Left lung (tissue), 10 donors: ENCODE data around the gene BNC2. TPM values are rescaled to one million over a fixed set of nuclear protein-coding genes. Genes with fewer than 3 reads are reported as not detected.

Experiments
- ATAC-seq: fragments of 200-7000 bp; cut with Tn5 transposase; one replicate; pipeline ENCODE4 v1.9.1; 2020; ENCODE audit warnings: moderate library complexity
- DNase-seq, 4 donors: peaks; one replicate each; pipeline ENCODE4 v3.0.0-alpha.2; 2013 to 2020
- H3K27ac ChIP-seq, 2 donors: fragments of 200-600 bp; sonication (generic) in 1 of 2; one replicate each; pipeline versions ENCODE4 v1.5.0 to v1.8.0; 2020 to 2021
- H3K27me3 ChIP-seq, 2 donors: fragments of 200-600 bp; sonication (generic) in 1 of 2; one replicate each; pipeline versions ENCODE4 v1.5.0 to v1.8.0; 2020 to 2021
- H3K36me3 ChIP-seq, 2 donors: fragments of 200-600 bp; sonication (generic) in 1 of 2; one replicate each; pipeline versions ENCODE4 v1.5.0 to v1.8.0; 2020 to 2021
- H3K4me1 ChIP-seq, 2 donors: fragments of 200-600 bp; one replicate each; pipeline ENCODE4 v1.8.0; 2021
- H3K4me3 ChIP-seq, 2 donors: fragments of 200-600 bp; sonication (generic) in 1 of 2; one replicate each; pipeline versions ENCODE4 v1.5.0 to v1.8.0; 2020 to 2021; ENCODE audit warnings: mild to moderate bottlenecking in 1 of 2
- H3K9me3 ChIP-seq, 2 donors: fragments of 200-600 bp; sonication (generic) in 1 of 2; one replicate each; pipeline versions ENCODE4 v1.5.0 to v1.8.0; 2020 to 2021
- intact Hi-C, 2 donors: fragments of 100-400 bp; cut with DNase I; formaldehyde crosslinking; loops; one replicate each; pipeline versions ENCODE4 v1.11.2 to v1.14.2; 2022
- polyA plus RNA-seq, 6 donors: library from polyadenylated mRNA; unstranded; fragments of 120-200 nt; gene quantifications; one replicate each; pipeline ENCODE4 v1.2.1, GENCODE V29; 2013; ENCODE audit not compliant: insufficient read length in 6 of 6
- total RNA-seq, 2 donors: library from RNA; stranded (reverse); fragmentation: NEBNext Ultra II Directional; extraction: Animal tissue kit (Norgen Biotek cat#: 25700); gene quantifications; one replicate each; pipeline ENCODE4 v1.2.1, GENCODE V29; 2021
- TF ChIP-seq, protein P1 (sequence below), 2 donors: fragments of 200-600 bp; sonication (generic) in 1 of 2; IDR thresholded peaks; one replicate each; pipeline versions ENCODE4 v1.5.0 to v1.8.0; 2021; ENCODE audit warnings: antibody characterized with exemption in 2 of 2
- donor health status: DM: no; HTN: yes; CAD: no.
- donor health status: DM: no; HTN: no; CAD: no.

BNC2 gene
- total and polyA plus RNA-seq, 8 donors = 9.6 to 19.3 (median 12.9) TPM

DNA sequence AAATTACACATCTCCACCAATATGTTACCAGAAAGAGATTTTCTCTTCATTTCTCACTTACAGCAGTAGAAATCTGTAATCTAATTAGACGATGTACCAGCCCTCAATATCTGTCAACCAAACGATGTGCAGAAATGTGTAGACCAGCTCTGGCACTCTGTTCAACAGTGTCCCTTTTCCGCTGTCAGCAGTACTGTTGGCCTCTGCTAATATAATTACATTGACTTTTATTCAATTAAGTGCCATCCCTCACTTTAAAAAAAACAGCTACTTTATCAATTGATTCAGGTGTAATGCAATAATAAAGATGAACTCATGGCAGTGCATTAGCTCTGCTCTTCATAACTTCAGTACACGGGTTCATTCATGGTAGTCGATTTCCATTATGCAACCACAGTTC lies 448.4 kb downstream of the BNC2 start:
- TF ChIP-seq, protein P1, sequence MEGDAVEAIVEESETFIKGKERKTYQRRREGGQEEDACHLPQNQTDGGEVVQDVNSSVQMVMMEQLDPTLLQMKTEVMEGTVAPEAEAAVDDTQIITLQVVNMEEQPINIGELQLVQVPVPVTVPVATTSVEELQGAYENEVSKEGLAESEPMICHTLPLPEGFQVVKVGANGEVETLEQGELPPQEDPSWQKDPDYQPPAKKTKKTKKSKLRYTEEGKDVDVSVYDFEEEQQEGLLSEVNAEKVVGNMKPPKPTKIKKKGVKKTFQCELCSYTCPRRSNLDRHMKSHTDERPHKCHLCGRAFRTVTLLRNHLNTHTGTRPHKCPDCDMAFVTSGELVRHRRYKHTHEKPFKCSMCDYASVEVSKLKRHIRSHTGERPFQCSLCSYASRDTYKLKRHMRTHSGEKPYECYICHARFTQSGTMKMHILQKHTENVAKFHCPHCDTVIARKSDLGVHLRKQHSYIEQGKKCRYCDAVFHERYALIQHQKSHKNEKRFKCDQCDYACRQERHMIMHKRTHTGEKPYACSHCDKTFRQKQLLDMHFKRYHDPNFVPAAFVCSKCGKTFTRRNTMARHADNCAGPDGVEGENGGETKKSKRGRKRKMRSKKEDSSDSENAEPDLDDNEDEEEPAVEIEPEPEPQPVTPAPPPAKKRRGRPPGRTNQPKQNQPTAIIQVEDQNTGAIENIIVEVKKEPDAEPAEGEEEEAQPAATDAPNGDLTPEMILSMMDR (IDR thresholded peaks at IDR 0.05) = peak in 1 of 2 donors; percentile 4
- no peaks in the 10 kb centered on the region for H3K9me3 ChIP-seq
- H3K27ac ChIP-seq = no peak overlapping the region
- H3K36me3 ChIP-seq = peaks cover 0 to 3% of the 10 kb centered on the region in 2 donors
- H3K4me1 ChIP-seq = no peaks in the 10 kb centered on the region
- no peaks in the 10 kb centered on the region for H3K27me3 ChIP-seq
- DNase-seq (no peak), ATAC-seq (no peak)
- H3K4me3 ChIP-seq = no peak overlapping the region
- intact Hi-C loops = no loop called here

- TF ChIP-seq, protein P1 (IDR thresholded peaks at IDR 0.05) = no peak
- Histone ChIP-seq H3K27me3 (no peaks in the 10 kb centered on the region), H3K36me3 (peaks cover 0 to 3% of the 10 kb centered on the region in 2 donors), H3K27ac (no peak overlapping the region), H3K4me1 (no peaks in the 10 kb centered on the region), H3K9me3 (no peaks in the 10 kb centered on the region), H3K4me3 (no peak overlapping the region)
- ATAC-seq (no peak), DNase-seq (no peak)
- intact Hi-C loops = no loop called here
These were observed 448.9 kb downstream of the BNC2 start for GRCh38 chr9:16421532-16421931.

- H3K27me3 ChIP-seq = no peaks in the 10 kb centered on the region
- DNase-seq (no peak), ATAC-seq (no peak)
- TF ChIP-seq, protein P1 (IDR thresholded peaks at IDR 0.05) = no peak
- H3K27ac ChIP-seq = no peak overlapping the region
- no peak overlapping the region for H3K4me3 ChIP-seq
- intact Hi-C loops = no loop called here
- H3K9me3 ChIP-seq = no peaks in the 10 kb centered on the region
- peaks cover 0 to 3% of the 10 kb centered on the region in 2 donors for H3K36me3 ChIP-seq
- H3K4me1 ChIP-seq = no peaks in the 10 kb centered on the region
These were observed 451.3 kb downstream of the BNC2 start for GRCh38 chr9:16419124-16419523.

DNA sequence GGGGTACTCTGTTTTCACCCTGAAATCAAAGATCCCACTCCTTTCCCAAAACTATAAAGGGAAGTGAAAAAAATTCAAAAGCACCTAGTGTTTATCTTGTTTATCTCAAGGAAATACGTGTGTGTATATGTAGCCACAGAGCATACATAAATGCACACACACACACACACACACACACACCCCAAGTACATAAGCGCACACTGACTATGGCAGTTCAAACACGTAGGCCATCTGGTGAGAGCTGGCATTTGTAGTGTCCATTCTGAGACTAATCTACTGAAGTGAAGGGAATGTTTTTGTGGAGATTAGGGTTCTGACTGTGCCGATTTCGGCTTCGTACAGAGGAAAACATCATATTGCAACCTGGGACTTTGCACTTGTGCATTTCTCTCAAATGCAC lies 451.7 kb downstream of the BNC2 start:
- ATAC-seq = no peak
- intact Hi-C loops = no loop called here
- no peaks in the 10 kb centered on the region for H3K27me3 ChIP-seq

DNA sequence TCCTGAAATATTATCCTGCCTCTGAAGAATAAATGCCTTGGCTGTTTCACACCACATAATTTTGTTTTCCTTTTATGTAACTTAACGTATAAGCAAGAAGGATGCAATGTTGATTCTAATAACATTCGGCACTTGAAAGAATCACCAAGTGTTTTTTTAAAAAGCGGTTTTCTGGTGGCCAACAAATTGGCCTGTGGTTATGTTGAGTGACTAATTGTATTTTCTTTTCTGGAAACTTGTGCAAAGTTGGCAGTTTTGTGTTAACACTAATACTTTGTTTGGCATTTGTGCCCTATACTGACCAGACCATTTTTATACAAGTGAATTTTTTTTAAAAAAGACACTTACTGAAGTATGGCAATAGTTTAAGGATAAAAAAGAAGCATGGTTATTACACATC lies 452.7 kb downstream of the BNC2 start:
- H3K4me3 ChIP-seq = no peak overlapping the region
- ATAC-seq = no peak
- TF ChIP-seq, protein P1 (IDR thresholded peaks at IDR 0.05) = no peak
- no peaks in the 10 kb centered on the region for H3K27me3 ChIP-seq
- H3K9me3 ChIP-seq = no peaks in the 10 kb centered on the region
- peaks cover 0 to 3% of the 10 kb centered on the region in 2 donors for H3K36me3 ChIP-seq
- intact Hi-C loops = no loop called here
- peak overlapping the region in 1 of 2 donors; percentile 33 for H3K27ac ChIP-seq
- no peaks in the 10 kb centered on the region for H3K4me1 ChIP-seq
- DNase-seq = no peak

More for the DNA sequence above, 451.7 kb downstream of the BNC2 start:
- H3K27ac ChIP-seq = no peak overlapping the region
- H3K4me1 ChIP-seq = no peaks in the 10 kb centered on the region
- no peak for DNase-seq
- H3K4me3 ChIP-seq = no peak overlapping the region
- H3K9me3 ChIP-seq = no peaks in the 10 kb centered on the region
- H3K36me3 ChIP-seq = peaks cover 0 to 3% of the 10 kb centered on the region in 2 donors
- TF ChIP-seq, protein P1 (IDR thresholded peaks at IDR 0.05) = no peak
